Chondrocyte (in vitro differentiated cells): ENCODE results near the gene OLFML2B. TPM values are rescaled to one million over a fixed set of nuclear protein-coding genes. Genes with fewer than 3 reads are reported as not detected.
"Not testable (repeated sequence)": the region's sequence is repeated elsewhere in the genome, so short reads cannot be mapped to it uniquely, and the experiment has no call there.

Experiments
- DNase-seq: peaks from one replicate; pipeline ENCODE4 v3.0.0; 2021; ENCODE audit warnings: mixed read lengths, low spot score
- H3K27ac Mint-ChIP-seq: one replicate; pipeline ENCODE4 v1.8.0; 2021; ENCODE audit warnings: mild to moderate bottlenecking, moderate library complexity, mixed read lengths; ENCODE audit not compliant: unreplicated experiment
- H3K27me3 Mint-ChIP-seq: 2 replicates; pipeline ENCODE4 v1.8.0; 2021; ENCODE audit warnings: low read depth, mixed read lengths
- H3K36me3 Mint-ChIP-seq: 2 replicates; pipeline ENCODE4 v1.8.0; 2021; ENCODE audit warnings: low read depth, mixed read lengths
- H3K4me1 Mint-ChIP-seq: 2 replicates; pipeline ENCODE4 v1.8.0; 2021; ENCODE audit warnings: low read depth, mild to moderate bottlenecking, mixed read lengths
- H3K4me3 Mint-ChIP-seq: one replicate; pipeline ENCODE4 v1.8.0; 2021; ENCODE audit warnings: mild to moderate bottlenecking, moderate library complexity, mixed read lengths; ENCODE audit not compliant: unreplicated experiment
- H3K9me3 Mint-ChIP-seq: 2 replicates; pipeline ENCODE4 v1.8.0; 2021; ENCODE audit warnings: low read depth, mixed read lengths
- total RNA-seq: library from RNA; stranded (reverse); gene quantifications from 3 replicates; pipeline ENCODE4 v1.2.1, GENCODE V29; 2021
- TF ChIP-seq, protein P1 (sequence below): fragments of 200-600 bp; sonication (generic); IDR thresholded peaks from 2 replicates; pipeline ENCODE4 v1.5.0; 2021; ENCODE audit warnings: antibody characterized with exemption, mild to moderate bottlenecking, moderate library complexity

Gene OLFML2B
- total RNA-seq, 1 donor from 2014 or later: 120 TPM

DNA sequence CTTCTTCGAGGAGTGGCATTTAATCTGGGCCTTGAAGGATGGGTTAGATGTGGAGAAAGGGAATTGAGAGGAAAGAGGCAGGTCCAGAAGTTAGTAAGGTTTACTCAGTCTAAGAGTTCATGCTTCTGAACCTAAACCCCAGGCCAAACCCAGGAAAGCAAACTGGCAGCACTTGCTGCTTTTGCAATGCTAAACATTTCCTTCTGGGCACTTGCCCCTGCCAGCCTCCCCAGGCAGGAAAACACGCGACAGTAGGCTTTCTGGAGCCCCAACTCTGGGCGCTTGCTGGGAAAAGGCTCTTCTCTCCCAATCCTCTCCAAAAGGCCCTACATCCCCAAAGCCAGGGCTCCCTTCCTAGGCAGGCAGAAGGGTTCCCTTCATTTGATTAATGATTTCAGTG is 2.5 kb downstream of the OLFML2B start:
- Mint-ChIP-seq H3K27ac (peak overlapping the region; percentile 96), H3K4me1 (peaks cover 60% of the 10 kb centered on the region), H3K9me3 (no peaks in the 10 kb centered on the region), H3K27me3 (no peaks in the 10 kb centered on the region), H3K36me3 (peaks cover 21% of the 10 kb centered on the region), H3K4me3 (peak overlapping the region; percentile 89)
- TF ChIP-seq, protein P1, sequence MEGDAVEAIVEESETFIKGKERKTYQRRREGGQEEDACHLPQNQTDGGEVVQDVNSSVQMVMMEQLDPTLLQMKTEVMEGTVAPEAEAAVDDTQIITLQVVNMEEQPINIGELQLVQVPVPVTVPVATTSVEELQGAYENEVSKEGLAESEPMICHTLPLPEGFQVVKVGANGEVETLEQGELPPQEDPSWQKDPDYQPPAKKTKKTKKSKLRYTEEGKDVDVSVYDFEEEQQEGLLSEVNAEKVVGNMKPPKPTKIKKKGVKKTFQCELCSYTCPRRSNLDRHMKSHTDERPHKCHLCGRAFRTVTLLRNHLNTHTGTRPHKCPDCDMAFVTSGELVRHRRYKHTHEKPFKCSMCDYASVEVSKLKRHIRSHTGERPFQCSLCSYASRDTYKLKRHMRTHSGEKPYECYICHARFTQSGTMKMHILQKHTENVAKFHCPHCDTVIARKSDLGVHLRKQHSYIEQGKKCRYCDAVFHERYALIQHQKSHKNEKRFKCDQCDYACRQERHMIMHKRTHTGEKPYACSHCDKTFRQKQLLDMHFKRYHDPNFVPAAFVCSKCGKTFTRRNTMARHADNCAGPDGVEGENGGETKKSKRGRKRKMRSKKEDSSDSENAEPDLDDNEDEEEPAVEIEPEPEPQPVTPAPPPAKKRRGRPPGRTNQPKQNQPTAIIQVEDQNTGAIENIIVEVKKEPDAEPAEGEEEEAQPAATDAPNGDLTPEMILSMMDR: no peak
- DNase-seq: no peak

DNA sequence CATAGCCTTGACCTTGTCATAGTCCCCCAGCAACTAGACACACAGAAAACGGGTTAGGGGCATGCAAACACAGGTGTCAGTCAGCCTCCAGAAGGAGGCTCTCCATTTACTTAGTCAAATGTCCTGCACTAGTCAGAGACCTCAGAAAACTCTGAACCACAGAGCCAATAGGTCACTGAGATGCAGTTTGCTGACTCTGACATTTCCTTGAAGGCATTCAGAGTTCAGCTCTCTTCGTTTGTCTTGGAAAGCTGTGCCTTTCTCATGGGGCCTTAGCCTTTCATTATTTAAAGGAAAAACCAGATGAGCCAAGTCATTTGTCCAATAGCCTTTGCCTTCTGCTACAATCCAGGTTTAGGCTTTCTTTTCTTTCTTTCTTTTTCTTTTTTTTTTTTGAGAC is 3.5 kb downstream of the OLFML2B start:
- peaks cover 31% of the 10 kb centered on the region for H3K36me3 Mint-ChIP-seq
- TF ChIP-seq, protein P1: no peak
- peaks cover 60% of the 10 kb centered on the region for H3K4me1 Mint-ChIP-seq
- no peaks in the 10 kb centered on the region for H3K27me3 Mint-ChIP-seq
- H3K4me3 Mint-ChIP-seq: peak overlapping the region; percentile 89
- H3K9me3 Mint-ChIP-seq: no peaks in the 10 kb centered on the region
- DNase-seq: no peak
- peak overlapping the region; percentile 96 for H3K27ac Mint-ChIP-seq

DNA sequence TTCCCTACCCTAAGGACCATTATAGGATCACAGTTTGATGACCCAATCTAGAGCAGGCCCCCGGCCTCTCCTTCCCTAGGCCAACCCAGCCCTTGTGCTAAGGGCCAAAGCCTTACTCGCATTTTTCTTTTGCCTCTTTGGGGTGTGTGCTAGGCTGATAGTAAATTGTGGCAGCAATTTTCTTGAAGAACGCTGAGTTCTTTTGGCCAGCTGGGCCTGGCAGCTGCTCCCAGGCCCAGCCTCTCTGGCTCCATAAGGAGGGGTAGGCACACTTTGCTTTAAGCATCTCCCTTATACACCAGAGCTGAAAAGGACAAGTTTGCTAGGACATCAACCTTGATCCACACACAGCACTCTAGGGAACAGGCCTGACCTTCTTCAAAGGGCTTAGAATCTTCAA is 4.2 kb downstream of the OLFML2B start:
- no peaks in the 10 kb centered on the region for H3K27me3 Mint-ChIP-seq
- TF ChIP-seq, protein P1: no peak
- H3K4me1 Mint-ChIP-seq: peaks cover 60% of the 10 kb centered on the region
- H3K9me3 Mint-ChIP-seq: peaks cover 1% of the 10 kb centered on the region
- no peak for DNase-seq
- H3K4me3 Mint-ChIP-seq: no peak overlapping the region
- H3K27ac Mint-ChIP-seq: no peak overlapping the region
- peaks cover 37% of the 10 kb centered on the region for H3K36me3 Mint-ChIP-seq

DNA sequence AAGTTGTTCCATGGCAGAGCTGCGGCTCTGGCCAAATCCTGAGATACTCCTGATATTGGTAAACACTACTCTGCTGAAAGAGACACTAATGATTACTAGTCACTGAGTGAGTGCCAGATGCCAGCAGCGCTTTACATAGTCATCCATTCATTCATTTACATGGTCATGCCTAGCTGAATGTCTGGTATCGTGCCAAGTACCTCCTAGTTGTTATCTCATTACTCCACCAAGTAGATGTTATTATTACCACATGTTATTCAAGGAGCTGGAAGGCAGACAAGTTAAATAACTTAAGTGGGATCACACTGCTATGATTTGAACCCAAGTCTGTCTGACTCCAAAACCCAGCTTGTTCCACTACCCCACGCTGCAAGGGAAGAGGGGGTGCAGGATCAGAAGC is 4.7 kb downstream of the OLFML2B start:
- H3K9me3 Mint-ChIP-seq: peaks cover 4% of the 10 kb centered on the region
- H3K4me1 Mint-ChIP-seq: peaks cover 60% of the 10 kb centered on the region
- H3K27ac Mint-ChIP-seq: no peak overlapping the region
- DNase-seq: no peak
- TF ChIP-seq, protein P1: no peak
- no peaks in the 10 kb centered on the region for H3K27me3 Mint-ChIP-seq
- H3K4me3 Mint-ChIP-seq: no peak overlapping the region
- H3K36me3 Mint-ChIP-seq: peaks cover 42% of the 10 kb centered on the region

DNA sequence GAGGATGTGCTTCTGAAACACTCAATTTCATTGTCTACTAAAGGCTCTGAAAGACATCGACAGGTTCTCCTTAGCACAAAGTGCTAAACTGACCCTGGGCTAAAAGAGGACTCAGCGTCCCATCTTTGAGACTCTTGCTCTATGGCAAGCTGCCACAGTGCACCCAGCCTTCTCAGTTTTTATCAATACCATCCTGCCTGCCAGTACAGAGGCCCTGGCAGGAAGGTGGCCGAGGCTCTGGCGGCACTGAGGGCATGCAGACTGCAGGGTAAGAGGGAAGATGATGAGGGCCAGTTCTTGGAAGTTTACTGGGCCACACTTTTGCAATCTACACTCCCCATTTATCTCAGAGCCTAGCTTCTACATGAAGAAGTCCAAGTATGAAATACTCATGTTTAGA is 5.3 kb downstream of the OLFML2B start:
- Mint-ChIP-seq H3K9me3 (peaks cover 4% of the 10 kb centered on the region), H3K36me3 (peaks cover 45% of the 10 kb centered on the region)
- TF ChIP-seq, protein P1: no peak

DNA sequence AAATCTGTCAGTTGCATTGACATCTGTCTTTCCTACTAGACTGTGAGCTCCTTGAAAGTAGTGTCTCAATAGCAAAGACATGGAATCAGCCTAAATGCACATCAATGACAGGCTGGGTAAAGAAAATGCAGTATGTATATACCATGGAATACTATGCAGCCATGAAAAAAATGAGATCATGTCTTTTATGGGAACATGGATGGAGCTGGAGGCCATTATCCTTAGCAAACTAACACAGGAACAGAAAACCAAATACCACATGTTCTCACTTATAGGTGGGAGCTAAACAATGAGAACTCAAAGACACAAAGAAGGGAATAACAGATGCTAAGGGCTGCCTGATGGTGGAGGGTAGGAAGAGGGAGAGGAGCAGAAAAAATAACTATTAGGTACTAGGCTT is 5.9 kb downstream of the OLFML2B start:
- Mint-ChIP-seq H3K4me1 (peaks cover 54% of the 10 kb centered on the region), H3K27ac (peak overlapping the region; percentile 52), H3K36me3 (peaks cover 49% of the 10 kb centered on the region)
- H3K27me3 Mint-ChIP-seq, H3K4me3 Mint-ChIP-seq, H3K9me3 Mint-ChIP-seq, DNase-seq: not testable (repeated sequence)

More for the DNA sequence above, 5.3 kb downstream of the OLFML2B start:
- Mint-ChIP-seq H3K4me3 (no peak overlapping the region), H3K4me1 (peaks cover 60% of the 10 kb centered on the region), H3K27me3 (no peaks in the 10 kb centered on the region), H3K27ac (no peak overlapping the region)
- DNase-seq: no peak
